ENCODE measurements around the gene MOB3C.

The MOB3C gene

DNA sequence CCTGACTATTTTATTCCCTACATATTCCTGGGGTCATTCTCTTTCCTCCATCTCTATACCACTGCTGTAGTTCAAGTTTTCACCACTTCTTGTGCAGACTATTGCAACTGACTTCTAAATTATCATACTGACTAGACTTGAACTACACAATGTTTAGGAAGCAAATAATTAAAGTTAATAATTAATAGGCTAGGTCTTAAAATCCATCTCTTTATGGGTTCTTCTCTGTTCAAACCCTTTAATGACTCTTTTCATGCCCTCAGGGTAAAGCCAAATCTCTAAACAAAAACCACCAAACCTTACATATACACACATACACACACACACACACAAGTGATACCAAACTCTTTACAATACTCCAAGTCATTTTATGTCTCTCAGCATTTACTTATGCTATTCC lies 22.3 kb upstream of the MOB3C start:
- no peak for DNase-seq (ENCODE audit: low read depth)

DNA sequence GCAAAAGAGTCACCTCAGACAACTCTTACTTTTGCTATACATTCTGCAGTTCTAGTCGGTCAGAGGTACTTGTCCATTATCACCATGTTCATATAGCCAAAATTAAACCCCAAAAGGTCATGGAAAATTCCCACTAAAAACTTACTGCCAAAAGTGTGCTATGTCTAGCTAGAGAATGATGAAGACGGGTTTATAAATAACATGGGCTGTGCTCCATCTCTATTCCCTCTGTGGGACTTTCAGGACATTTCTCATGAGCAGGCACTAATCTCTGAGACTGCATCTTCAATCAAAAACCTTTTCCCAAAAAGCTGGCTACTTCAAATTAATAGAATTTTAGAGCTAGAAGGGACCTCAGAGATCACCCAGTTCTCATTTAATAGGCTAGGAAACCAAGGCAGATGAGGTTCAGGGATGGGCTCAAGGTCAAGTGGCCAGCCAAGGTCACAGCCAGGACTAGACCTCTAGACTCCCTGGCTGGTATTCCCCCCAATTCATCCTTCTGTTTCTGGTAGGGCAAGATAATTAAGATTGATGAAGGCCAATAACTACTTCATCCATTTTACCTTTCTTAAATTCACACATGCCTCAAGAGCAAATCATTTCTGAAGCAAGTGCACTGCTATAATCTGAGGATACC lies 21.0 kb upstream of the MOB3C start:
- no peak for DNase-seq (ENCODE audit: low read depth)

DNA sequence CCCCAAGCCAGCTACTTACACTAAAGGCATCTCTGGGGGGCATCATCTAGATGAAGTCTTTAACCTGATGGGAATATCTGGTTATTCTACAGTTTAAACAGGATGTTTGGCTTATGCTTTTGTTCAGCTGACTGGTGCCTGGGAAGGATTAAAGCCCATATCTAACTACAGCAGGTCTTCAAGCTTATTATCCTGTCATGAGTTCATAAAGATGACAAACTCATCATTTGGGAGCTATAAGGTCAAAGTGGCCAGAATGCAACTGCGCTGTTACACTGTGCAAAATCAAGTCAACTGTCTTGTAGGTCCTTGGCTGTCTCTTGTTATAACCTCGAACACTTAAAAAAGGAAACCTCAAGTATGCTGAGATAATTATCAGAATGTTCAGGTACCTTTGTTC lies 18.6 kb upstream of the MOB3C start:
- DNase-seq (ENCODE audit: low read depth), result no peak

DNA sequence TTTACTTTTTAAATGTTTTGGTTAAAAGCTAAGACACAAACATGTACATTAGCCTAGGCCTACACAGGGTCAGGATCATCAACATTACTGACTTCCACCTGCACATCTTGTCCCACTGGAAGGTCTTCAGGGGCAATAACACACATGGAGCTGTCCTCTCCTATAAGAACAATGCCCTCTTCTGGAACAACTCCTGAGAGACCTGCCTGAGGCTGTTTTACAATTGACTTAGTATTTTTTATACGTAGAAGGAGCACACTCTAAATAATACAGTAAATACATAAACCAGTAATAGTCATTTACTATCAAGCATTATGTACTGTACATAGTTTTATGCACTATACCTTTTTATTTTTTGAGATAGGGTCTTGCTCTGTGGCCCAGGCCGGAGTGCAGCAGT lies 14.1 kb upstream of the MOB3C start:
- DNase-seq (ENCODE audit: low read depth), result no peak

DNA sequence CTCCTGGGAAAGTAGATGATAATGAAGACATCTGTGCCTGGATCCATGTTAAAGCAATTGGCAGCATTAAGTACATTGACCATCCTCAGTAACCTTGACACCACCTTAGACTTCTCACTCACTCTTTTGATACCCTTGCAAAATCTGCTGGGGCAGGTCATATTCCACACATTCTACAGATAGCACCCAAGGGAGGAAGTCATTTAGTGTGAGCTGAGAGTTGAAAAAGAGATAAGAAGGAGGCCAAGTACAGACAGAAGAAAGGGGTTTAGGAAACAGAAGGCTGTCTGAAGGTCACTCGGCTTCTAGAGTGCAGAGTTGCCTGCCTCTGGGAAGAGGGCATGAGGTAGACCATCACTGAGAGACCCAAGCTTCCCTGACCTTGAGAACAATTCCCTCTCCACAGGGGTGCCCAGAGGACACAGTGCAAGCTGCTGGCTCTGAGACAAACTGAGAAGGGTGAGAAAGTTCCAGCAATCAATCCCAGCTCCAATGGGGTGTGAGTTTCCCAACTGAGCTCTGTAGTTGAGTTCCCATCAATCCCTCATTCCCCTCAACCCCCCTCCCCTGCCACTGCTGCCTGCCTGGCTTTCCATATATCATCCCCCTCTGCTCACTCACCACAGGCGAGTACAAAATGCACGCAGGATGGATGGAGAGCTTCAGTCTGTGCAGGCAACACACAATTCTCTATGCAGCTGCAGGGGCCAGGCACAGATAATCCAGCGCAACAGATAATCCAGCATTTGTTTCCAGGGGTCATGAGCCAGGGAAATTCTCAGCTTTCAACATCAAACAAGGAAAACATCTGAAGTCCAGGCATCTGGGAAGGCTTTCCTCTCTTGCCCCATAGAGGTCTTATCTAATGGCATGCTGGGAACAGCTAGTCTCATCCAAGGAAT lies 7.4 kb upstream of the MOB3C start:
- no peak for DNase-seq (ENCODE audit: low read depth)

DNA sequence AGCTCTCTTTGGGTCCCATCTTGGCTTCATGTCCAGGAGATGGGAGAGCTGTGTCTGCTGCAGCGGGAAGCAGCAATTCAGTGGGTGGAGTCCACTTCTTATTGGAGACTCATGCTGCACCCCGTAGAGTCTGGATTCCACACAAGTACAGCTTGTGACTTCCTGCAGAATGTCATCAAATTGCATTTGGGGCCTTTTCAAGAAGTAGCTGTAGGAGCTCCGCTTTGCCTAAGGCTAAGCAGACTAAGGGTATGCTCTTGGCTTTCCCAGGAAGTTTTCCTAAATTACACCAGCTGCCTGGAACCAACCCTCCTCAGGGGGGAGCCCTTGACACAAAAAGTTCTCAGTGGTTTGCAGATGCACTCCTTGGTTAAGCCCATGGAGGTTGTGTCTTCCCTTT lies 5.7 kb upstream of the MOB3C start:
- no peak for DNase-seq (ENCODE audit: low read depth)

DNA sequence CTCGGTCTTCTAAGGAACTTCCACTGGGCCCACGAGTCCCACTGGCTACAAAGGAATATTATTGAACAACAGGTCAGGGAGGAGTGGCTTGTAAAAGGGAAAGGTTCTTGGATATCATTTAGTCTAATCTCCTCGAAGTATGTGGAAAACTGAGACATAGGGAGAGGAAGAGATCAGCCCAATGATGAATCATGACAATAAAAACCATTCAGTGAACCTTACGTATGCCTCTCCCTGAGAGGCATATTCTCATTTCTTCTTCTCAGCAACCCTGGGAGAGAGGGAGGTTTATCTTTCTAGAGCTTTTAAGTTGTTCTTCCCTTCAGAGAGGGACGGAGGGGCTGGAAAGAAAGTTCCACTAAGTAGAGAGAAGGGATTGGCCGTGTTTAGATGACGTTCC lies 5.3 kb upstream of the MOB3C start:
- DNase-seq (ENCODE audit: low read depth), result no peak

DNA sequence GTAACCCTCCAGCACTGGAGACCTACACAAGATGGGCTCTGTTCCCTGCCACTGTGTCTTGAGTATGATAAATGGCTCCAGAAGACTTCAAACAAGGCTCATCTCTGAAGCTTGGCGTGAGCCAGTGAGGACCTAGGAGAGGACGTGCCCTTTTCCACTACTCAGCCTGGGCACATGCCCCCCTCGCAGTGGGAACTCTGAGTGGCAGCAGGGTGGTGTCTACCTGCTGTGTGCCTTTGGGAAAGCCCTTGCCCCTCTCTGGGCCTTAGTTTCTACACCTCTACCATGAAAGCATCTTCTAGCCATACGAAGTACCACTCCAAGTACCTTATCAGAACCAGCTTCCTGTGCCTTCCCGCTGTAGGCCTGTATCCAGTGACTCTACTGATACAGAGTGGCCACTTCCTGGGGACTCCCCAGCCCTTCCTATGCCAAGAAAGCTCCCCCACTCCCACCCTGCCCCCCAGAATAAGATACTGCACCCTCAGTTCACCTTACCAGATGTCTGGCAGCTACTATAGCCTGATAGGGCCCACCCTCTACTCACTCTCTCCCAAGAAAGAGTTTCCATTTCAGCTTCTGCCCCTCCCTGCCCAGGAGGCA lies 3.1 kb upstream of the MOB3C start:
- DNase-seq (ENCODE audit: low read depth), result no peak

DNA sequence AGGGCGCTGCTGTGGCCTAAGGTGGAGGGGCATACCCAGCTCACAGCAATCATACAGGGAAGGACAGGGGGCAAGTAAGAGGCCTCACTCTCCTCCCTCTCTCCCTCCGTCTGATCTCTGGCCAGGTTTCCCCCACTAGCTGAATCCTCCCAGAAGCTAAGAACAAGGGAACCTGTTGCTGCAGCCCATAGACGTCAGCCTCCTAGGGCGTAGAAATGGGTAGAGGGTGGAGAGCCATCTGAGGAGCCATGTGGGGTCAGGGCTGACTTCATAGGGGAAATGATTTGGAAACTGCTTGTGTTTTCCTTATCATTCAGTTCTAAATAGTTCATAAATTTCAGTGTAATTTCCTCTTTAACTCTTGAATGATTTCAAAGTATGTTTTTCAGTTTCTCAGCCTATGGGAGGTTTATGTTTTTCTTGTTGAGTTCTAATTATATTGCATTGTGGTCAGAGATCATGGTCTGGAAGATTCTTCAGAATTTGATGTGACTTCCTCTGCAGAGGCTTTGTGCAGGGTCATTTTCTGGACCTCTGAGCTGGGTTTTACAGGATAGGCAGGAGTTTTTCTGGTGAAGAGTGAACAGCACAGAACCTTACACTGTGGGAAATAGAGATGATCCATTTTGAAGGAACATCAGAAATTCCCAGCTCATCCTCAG lies 2.3 kb upstream of the MOB3C start:
- no peak for DNase-seq (ENCODE audit: low read depth)

DNA sequence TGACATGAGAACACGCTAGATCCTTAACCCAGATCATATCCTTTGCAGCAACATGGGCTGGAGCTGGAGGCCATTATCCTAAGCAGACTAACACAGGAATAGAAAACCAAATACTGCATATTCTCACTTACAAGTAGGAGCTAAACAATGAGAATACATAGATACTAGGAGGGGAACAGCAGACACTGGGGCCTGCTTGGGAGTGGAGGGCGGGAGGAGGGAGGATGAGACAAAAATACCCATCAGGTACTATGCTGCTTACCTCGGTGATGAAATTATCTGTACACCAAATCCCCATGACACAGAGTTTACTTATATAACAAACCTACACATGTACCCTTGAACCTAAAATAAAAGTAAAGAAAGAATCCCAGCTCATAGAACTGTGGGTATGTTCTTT lies 1.2 kb upstream of the MOB3C start:
- no peak for DNase-seq (ENCODE audit: low read depth)

DNA sequence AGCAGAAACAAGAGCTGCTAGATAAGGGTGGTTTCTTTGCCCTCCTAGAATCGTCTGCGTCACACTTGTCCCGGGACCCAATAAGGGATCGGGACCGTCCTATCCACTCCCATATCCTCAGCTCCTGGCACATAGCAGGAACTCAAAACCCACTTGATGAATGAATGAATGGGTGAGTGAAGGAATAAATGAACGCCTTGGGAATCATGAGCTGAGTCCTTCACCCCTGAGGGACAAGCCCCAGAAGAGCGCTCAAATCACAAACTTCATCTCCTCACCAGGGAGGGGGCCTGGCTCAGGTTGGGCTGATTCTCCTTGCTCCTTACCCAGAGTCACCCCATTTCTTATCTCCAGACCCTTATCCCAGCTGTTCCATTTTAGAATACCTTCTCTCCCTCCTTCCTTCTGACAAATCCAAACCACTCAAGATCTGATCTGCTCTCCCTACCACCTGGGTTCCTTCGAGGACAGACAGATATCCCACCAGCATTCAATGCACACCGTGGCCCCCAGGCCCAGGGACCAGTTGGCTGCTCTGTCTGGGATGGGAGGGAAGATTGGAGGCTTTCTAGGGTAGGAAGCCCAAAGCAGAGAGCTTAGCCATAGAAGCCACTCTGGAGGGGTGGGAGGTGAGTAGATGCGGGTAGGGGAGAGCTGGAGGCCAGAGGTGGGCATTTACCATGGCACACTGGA lies 643 bp upstream of the MOB3C start:
- DNase-seq (ENCODE audit: low read depth), result no peak

DNA sequence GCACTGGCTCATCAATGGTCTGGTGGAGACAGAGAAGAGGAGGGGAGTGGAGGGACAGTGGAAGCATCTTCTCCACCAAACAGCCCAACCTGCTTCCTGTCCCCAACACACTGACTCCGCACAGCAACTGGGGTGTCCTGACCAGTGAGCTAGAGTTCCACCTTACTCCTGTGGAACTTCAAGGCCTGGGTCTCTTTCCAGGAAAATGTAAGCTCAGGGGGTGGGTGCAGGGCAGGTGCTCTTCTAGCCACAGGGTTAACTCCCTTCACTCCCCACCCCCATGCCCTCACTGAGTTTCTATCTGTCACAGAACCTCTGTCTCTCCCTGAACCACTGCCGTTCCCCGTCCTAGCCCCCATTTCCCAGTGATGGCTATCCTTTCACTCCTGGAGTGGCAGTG lies 876 bp downstream of the MOB3C start:
- DNase-seq (ENCODE audit: low read depth), result no peak

DNA sequence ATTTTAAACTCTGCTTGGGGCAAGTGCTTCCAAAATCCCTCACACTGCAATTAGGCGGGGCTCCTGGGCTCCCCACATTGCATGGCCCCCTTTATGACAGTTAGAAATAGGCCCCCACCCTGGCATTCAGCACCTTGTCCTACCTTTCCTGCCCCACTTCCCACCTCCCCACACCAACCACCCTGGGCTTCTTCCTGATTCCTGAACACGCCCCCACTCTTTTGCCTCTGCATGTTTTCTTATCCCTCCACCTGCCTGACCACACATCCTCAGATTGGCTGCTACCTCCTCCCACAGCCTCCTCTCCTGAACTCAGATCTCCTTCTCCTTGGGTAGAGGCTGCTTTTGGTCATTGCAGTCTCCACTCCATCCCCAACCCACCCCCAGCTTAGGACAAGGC lies 1.5 kb downstream of the MOB3C start:
- DNase-seq (ENCODE audit: low read depth), result no peak

DNA sequence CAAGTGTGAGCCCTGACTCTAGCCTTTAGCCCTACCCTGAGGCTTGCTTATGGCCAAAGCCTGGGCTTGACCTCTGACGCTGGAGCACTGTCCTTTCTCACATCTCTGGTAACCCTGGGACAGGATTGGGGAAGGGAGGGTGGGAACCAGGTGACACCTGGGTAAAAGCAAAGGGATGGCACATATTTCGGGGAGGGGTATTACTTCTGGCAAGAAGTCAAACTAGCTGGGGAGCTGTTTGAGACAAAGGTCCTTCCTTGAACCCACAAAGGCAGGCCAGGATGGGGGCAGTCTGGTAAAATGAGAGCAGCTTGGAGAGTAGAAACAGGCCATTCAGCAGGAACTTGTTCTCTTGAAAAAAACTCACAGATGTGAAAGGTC lies 2.0 kb downstream of the MOB3C start:
- no peak for DNase-seq (ENCODE audit: low read depth)

DNA sequence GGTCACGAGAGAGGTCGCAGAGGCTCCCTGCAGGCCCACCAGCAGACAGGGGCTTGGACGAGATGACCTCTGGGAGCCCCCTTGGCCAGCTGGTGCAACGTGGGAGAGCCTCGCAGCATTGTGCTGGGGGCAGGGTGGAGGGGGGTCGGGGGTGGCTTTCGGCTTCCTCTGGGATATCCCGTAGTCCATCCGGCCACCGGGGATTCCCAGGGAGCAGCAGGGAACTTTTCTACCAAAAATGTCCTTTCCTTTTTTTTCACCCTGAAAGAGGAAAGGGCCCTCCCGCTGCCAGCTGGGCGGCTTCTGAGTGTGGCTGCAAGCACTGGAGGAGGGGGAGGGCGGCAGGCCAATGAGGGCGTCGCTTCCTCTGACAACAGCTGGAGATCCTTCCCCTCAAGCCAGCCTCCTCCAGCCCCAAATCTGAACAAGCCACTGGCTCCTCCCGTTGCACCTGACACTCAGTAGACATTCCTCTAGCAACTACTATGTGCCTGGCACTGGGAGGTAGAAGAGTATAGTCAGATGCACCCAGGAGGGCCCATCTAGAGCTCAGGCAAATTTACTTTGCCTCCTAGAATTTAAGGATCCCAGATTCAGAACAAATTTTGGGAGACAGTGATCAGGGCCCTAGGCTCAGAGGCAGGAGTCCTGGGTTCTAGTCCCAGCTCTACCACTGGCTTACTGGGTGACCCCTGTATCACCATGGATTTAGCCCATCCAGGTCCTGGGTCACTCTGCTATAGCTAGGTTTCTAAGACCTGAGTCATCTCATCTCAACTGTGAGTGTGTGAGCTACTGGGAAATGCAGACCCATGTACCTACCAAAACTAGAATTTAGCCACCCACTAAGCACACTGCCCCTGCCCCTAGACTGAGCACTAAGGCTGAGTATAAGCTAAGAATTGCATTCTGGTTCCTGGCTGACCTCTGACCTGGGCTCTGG lies 2.7 kb downstream of the MOB3C start:
- DNase-seq (ENCODE audit: low read depth), result peak; percentile 13

DNA sequence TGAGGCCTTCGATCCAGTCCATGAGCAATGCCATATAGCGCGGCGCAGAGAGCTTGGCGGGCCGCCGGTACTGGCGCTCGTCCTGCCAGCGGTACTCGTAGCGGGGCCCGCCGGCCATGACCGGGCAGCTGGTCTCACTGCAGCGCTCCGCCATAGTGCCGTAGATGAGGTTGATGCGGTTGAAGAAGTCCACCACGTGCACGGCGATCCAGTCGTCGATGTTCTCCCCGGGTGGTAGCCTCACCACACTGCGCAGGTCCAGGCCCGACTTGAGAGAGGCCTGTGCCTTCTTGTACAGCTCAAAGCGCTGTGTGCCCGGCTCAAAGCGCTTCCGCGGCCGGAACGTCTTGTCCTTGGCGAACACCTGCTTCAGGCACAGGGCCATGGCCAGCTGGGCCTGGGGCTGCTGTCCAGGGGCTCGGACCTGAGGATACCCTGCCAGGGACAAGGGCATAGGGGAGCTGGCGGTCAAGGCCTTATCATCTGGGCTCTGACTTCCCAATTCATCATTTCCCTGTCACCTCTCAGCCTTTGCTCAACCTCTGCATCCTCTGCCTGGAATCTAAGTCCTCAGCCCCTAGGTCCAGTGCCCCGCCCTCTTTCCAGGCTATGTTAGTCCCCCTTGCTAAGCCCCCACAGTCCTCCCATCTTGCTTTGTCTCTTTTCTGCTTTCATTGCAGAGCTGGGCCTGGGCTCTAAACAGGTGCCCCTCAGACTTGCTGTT lies 3.5 kb downstream of the MOB3C start:
- DNase-seq (ENCODE audit: low read depth), result no peak

DNA sequence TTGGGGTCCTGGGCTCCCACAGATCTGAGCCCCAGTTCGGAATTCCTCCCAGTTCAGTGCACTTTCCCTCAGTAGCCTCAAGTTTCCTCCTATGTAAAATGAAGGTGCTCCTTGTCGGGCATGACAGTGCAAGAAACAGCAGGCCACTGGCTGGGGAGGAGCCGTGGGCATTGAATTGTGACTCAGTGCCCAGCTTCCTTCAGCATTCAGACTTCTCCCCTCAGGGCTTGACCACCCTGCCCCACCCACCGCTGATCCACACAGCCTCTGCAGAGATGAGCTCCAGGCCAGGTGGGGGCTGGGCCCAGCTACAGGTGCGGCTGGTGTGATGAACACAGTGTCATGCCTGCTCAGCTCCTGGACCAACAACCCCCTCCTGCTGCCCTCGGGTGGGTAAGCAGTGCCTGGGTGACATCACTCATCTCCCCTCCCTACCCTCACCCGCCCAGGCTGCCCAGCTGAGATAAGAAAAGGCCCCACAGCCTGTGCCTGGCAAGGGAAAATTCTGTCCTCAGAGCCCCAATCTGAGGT lies 4.9 kb downstream of the MOB3C start:
- DNase-seq (ENCODE audit: low read depth), result no peak

DNA sequence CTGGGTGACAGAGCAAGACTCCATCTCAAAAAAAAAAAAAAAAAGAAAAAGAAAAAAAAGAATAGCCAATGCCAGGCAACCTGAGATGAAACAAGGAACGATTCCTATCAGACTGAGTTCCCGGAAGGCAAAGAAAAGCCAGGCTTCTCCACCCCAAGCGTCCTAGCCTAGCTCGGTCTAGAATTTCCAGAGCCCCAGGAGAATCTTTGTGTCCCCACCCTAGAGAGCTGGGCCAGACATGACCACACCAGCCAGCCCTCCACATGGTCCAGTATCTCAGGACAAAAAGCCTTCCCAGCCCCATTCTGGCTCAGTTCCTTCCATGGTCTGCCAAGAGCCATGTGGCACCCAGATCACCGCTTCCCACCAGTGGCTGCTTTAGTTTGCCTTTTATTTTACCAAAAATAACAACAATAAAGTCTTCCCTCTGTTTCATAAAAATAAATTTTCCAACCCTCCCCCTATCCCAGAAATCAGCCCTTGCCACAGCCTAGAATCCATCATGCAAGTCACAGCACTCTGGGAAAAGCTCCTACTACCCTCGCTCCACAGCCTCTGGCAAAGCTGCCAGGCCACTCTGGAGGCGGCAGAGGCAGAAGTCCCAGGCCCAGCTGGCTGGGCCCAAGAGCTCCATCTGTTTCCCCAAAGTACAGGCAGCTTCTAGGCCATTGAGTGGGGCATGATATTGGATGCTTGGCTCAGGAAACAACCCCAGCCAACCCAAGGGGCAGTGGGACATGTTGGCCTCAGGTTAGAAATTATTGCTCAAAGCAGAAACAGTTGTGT lies 9.1 kb downstream of the MOB3C start:
- no peak for DNase-seq (ENCODE audit: low read depth)

DNA sequence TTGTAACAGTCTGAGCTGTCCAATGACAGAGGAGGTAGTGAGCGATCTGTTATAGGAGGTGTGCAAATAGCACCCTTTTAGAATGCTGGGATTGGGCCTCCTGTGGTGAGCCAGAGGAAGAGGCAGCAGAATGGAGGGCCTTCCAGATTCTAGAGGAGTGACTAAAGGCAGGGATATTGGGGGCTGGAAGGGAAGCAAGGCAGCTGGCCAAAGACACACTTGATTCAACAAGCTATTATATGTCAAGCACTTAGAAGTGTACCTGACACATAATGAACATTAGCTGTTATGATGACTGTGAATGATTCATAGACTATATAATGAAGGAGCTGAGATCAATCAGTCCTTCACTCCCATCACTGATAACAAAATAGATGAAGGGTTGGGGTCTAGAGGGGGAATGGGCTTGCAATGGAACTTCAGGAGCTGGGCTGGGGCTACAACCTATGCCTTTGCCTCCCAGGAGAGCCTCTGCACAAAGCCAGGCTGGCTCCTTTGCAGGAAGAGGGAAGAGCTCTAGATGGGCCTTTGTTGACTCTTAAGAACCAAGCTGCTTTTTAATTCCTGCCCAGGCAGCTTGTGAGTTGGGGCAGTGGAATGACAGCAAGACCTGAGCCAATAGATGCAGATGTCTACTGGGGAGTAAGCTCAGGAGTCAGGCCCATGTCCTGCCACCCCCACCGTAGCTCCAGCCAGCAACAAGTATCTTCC lies 10.2 kb downstream of the MOB3C start:
- no peak for DNase-seq (ENCODE audit: low read depth)
